DND-41 (cell line): Measurements from ENCODE around the gene FBXL2.

Source experiments
- ATAC-seq: fragments of 200-7000 bp; cut with Tn5 transposase; 3 replicates; pipeline ENCODE4 v1.9.1; 2021; ENCODE audit warnings: low read depth; ENCODE audit not compliant: insufficient read depth
- DNase-seq: peaks from one replicate; pipeline ENCODE4 v3.0.0-alpha.2; 2020
- H2AFZ ChIP-seq: 2 replicates; pipeline ENCODE4 v1.6.0; 2012; ENCODE audit warnings: low read depth, low read length
- H3K27ac ChIP-seq: 2 replicates; pipeline ENCODE4 v1.5.1; 2012; ENCODE audit warnings: low read length, inconsistent platforms
- H3K27me3 ChIP-seq: fragments of 200-600 bp; sonication (generic); 2 replicates; pipeline ENCODE4 v1.6.0; 2012; ENCODE audit warnings: low read length, mild to moderate bottlenecking, inconsistent platforms; ENCODE audit not compliant: insufficient read depth, poor library complexity
- H3K36me3 ChIP-seq: 2 replicates; pipeline ENCODE4 v1.5.1; 2012; ENCODE audit warnings: low read length, inconsistent platforms; ENCODE audit not compliant: insufficient read depth
- H3K4me1 ChIP-seq: 2 replicates; pipeline ENCODE4 v1.5.1; 2012; ENCODE audit warnings: mild to moderate bottlenecking, low read length; ENCODE audit not compliant: insufficient read depth
- H3K4me2 ChIP-seq: 2 replicates; pipeline ENCODE4 v1.6.0; 2012; ENCODE audit warnings: mild to moderate bottlenecking, moderate library complexity, low read length, inconsistent platforms; ENCODE audit not compliant: insufficient read depth
- H3K4me3 ChIP-seq, 2 experiments: fragments of 200-600 bp in 1 of 2; shearing (Covaris generic) in 1 of 2; 2 replicates each; pipeline ENCODE4 v1.5.1; 2012 to 2016; ENCODE audit warnings: inconsistent platforms in 2 of 2, low read length in 2 of 2, mild to moderate bottlenecking in 2 of 2, low read depth in 1 of 2, moderate library complexity in 1 of 2
- H3K79me2 ChIP-seq: 2 replicates; pipeline ENCODE4 v1.6.0; 2012; ENCODE audit warnings: low read length, inconsistent platforms; ENCODE audit not compliant: insufficient read depth
- H3K9ac ChIP-seq: 2 replicates; pipeline ENCODE4 v1.6.0; 2012; ENCODE audit warnings: low read depth, mild to moderate bottlenecking, inconsistent platforms, low read length, moderate library complexity
- H3K9me3 ChIP-seq: 2 replicates; pipeline ENCODE4 v1.5.1; 2012; ENCODE audit warnings: low read length, moderate library complexity, mild to moderate bottlenecking, inconsistent platforms; ENCODE audit not compliant: insufficient read depth, severe bottlenecking
- H4K20me1 ChIP-seq: 2 replicates; pipeline ENCODE4 v1.6.0; 2012; ENCODE audit warnings: low read length; ENCODE audit not compliant: insufficient read depth
- EZH2 ChIP-seq: IDR thresholded peaks from 3 replicates; pipeline ENCODE4 v1.6.1; 2012; ENCODE audit warnings: borderline replicate concordance, low read depth, mild to moderate bottlenecking, moderate library complexity, low read length, inconsistent platforms; ENCODE audit not compliant: severe bottlenecking
- TF ChIP-seq, protein P1 (sequence below): IDR thresholded peaks from 2 replicates; pipeline ENCODE4 v1.5.1; 2012; ENCODE audit warnings: borderline replicate concordance, low read length, moderate library complexity, mild to moderate bottlenecking; ENCODE audit not compliant: poor library complexity, severe bottlenecking; ENCODE audit errors: extremely low read depth

The FBXL2 gene

DNA sequence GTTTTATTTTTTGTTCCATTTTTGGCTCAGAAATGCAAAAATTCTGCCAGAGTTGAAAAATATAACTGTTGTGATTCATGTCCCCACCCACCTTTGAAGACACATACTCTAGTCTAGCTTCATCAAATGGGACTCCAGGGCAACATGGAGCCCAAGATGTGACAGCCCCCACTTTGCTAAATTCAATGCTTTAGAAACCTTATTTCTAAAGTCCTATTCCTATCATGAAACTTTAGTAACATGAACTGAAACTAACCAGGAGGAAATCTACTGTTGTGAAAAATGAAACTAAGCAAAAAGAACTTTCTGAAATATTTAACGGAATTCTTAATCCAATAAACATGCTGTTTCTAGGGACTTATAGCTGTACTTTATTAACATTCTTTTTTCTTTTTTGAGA lies 142.7 kb downstream of the FBXL2 start:
- H3K79me2 ChIP-seq, result peaks cover 50% of the 10 kb centered on the region
- H2AFZ ChIP-seq, result no peak overlapping the region
- H3K4me2 ChIP-seq, result no peak overlapping the region
- peaks cover 78% of the 10 kb centered on the region for H3K36me3 ChIP-seq
- H4K20me1 ChIP-seq, result peaks cover 5% of the 10 kb centered on the region; the same call in 1 of the 2 replicates
- TF ChIP-seq, protein P1, sequence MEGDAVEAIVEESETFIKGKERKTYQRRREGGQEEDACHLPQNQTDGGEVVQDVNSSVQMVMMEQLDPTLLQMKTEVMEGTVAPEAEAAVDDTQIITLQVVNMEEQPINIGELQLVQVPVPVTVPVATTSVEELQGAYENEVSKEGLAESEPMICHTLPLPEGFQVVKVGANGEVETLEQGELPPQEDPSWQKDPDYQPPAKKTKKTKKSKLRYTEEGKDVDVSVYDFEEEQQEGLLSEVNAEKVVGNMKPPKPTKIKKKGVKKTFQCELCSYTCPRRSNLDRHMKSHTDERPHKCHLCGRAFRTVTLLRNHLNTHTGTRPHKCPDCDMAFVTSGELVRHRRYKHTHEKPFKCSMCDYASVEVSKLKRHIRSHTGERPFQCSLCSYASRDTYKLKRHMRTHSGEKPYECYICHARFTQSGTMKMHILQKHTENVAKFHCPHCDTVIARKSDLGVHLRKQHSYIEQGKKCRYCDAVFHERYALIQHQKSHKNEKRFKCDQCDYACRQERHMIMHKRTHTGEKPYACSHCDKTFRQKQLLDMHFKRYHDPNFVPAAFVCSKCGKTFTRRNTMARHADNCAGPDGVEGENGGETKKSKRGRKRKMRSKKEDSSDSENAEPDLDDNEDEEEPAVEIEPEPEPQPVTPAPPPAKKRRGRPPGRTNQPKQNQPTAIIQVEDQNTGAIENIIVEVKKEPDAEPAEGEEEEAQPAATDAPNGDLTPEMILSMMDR, result no peak
- TF ChIP-seq EZH2, result no peak
- no peak overlapping the region for H3K4me3 ChIP-seq
- no peaks in the 10 kb centered on the region for H3K4me1 ChIP-seq
- ATAC-seq, result no peak
- no peaks in the 10 kb centered on the region for H3K27me3 ChIP-seq
- no peak overlapping the region for H3K27ac ChIP-seq
- DNase-seq, result no peak
- H3K9ac ChIP-seq, result no peak overlapping the region
- H3K9me3 ChIP-seq, result no peaks in the 10 kb centered on the region

DNA sequence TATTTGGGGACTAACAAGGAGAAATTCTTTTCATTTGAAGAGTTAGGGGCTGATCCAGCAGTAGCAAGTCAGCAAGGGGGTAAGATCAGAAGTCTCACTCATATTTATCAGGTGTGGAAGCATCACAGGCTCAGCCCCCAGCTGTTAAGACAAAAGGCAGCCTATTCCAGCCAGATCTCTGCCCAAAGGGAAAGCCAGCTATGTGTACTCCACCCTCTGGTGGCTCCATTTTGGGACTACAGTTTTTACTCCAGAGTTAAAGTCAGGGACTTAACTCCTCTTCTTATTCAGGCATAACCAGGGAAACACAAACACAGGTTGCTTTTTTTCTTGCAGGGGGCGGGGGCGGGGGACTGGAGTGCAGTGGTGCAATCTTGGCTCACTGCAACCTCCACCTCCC lies 143.7 kb downstream of the FBXL2 start:
- no peak for ATAC-seq
- no peak for DNase-seq
- Histone ChIP-seq H3K9me3 (no peaks in the 10 kb centered on the region), H3K27me3 (no peaks in the 10 kb centered on the region), H3K36me3 (peaks cover 79% of the 10 kb centered on the region), H4K20me1 (peaks cover 7% of the 10 kb centered on the region; the same call in 1 of the 2 replicates), H3K27ac (no peak overlapping the region), H3K9ac (no peak overlapping the region), H3K4me3 (no peak overlapping the region), H3K4me2 (no peak overlapping the region), H3K79me2 (peaks cover 59% of the 10 kb centered on the region), H3K4me1 (no peaks in the 10 kb centered on the region), H2AFZ (no peak overlapping the region)
- TF ChIP-seq, protein P1, result peak; percentile 15
- no peak for TF ChIP-seq EZH2

DNA sequence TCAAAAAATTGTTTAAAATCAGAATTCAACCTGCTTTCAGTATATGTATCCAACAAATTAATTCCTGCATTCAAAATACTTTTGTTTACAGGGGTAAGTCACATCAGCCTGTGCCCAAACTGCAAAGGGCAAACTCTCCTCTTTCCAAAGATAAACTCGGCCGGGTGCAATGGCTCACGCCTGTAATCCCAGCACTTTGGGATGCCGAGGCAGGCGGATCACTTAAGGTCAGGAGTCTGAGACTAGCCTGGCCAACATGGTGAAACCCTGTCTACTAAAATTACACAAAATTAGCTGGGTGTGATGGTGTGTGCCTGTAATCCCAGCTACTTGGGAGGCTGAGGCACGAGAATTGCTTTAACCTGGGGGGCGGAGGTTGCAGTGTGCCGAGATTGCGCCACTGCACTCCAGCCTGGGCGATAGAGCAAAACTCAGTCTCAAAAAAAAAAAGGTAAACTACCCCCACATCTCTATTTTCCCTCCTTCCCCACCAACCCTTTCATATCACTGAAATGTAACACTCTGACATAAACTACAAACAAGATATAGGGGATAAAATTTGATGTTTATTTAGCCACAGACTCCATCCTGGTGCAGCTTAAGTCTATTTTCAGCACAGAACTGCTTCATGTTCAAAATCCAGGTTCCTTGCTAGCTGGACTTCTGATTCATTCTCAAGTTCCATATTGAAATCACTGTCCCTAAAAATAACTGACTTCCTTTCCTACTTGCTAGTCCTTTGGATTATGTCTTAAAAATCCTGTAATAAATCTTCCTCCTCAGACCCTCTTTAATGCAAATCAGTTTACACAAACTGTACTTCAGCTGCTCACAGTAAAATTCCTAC lies 147.6 kb downstream of the FBXL2 start:
- Histone ChIP-seq H3K27ac (no peak overlapping the region), H3K36me3 (peaks cover 49% of the 10 kb centered on the region), H3K9me3 (no peaks in the 10 kb centered on the region), H3K9ac (no peak overlapping the region), H3K79me2 (peaks cover 89% of the 10 kb centered on the region), H3K4me3 (no peak overlapping the region), H4K20me1 (peaks cover 37% of the 10 kb centered on the region; the same call in 1 of the 2 replicates), H2AFZ (no peak overlapping the region), H3K27me3 (no peaks in the 10 kb centered on the region), H3K4me2 (no peak overlapping the region), H3K4me1 (no peaks in the 10 kb centered on the region)
- ATAC-seq (no peak), DNase-seq (no peak)
- TF ChIP-seq, protein P1, result no peak
- TF ChIP-seq EZH2, result no peak
